ENCODE measurements around the gene CALR3. TPM values are rescaled to one million over a fixed set of nuclear protein-coding genes. Genes with fewer than 3 reads are reported as not detected.

The CALR3 gene
- total and polyA plus RNA-seq, 10 of the 15 experiments (the other 5 are each of a cell fraction or from before 2014, with no cell fraction given) = 0.05 to 0.45 (median 0.12) TPM; not detected in 2

DNA sequence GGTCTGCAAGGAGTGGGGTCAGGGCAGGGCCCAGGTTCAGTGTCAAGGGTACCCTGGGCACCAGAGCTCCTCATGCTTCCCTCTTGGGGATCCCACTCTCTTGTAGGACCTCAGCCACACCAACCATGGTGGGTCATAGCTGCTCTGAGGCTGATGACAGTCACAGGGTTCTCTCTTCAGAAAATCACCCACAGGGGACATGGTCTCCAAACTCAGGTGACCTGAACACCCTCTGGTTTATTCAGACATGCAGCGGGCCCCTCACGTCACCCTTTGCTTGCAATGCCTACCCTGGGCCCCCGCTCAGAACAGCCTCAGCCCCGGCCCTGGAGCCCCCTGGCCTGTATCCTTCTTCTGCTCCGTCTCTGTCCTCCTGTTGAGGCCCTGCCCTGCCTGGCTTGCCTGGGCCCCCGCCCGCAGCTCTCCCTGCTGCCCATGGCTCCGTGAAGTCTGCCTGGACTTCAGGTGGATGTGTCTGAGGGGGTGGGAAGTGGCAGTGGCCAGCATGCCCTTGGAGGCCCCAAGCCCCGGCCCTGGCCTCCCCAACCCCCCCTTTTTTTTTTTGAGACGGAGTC, 25.8 kb upstream of the CALR3 start:
- H2AFZ ChIP-seq (ENCODE audit: control insufficient read depth, low read depth, low read length) = no peak overlapping the region
- H3K36me3 ChIP-seq (ENCODE audit: control insufficient read depth in 2 of 2, insufficient read depth in 2 of 2, low read length in 1 of 2) = peaks cover 28 to 71% of the 10 kb centered on the region in 2 experiments
- no peak overlapping the region for H3K4me2 ChIP-seq (ENCODE audit: control insufficient read depth, insufficient read depth)
- in situ Hi-C loops (cut with MboI) = no loop called here
- intact Hi-C loops (cut with micrococcal nuclease; ENCODE audit: unreplicated experiment) = no loop called here
- RAD21 ChIA-PET (ENCODE audit: unreplicated experiment) = no interaction called here
- no peaks in the 10 kb centered on the region for H3K79me2 ChIP-seq (ENCODE audit: control insufficient read depth, insufficient read depth, low read length)
- SMC1A ChIA-PET (ENCODE audit: uncharacterized antibody, unreplicated experiment) = no interaction called here
- no peak overlapping the region for H3K27ac ChIP-seq (ENCODE audit: control insufficient read depth, insufficient read depth)
- POLR2A ChIA-PET = no interaction called here
- H3K4me1 ChIP-seq (ENCODE audit: control insufficient read depth, insufficient read depth, low read length) = no peaks in the 10 kb centered on the region
- H3K27me3 ChIP-seq (replicated peaks in 1 of 2; ENCODE audit: control insufficient read depth in 2 of 2, insufficient read depth in 2 of 2, low read length in 1 of 2) = no peaks in the 10 kb centered on the region
- WGBS (ENCODE audit: insufficient coverage, insufficient replicate concordance, low lambda C conversion rate, missing lambda C conversion rate) = 98% methylated on average over 7 of the region's 10 CpGs
- no TSS peak for BruUV-seq (replicated peaks)
- H3K9ac ChIP-seq (ENCODE audit: control insufficient read depth, insufficient read depth, low read length) = no peak overlapping the region
- CTCF ChIA-PET = no interaction called here
- no peaks in the 10 kb centered on the region for H3K9me3 ChIP-seq (replicated peaks; ENCODE audit: control insufficient read depth, insufficient read depth, low read length)
- DNase-seq (ENCODE audit: low read depth, low spot score) (no peak), ATAC-seq (no peak), FAIRE-seq (no peak)
- H3K4me3 ChIP-seq = no peak overlapping the region
- no peaks in the 10 kb centered on the region for H4K20me1 ChIP-seq (ENCODE audit: control insufficient read depth, insufficient read depth)
- no peak for TF ChIP-seq GATAD2B (conservative IDR thresholded peaks at IDR 0.05; ENCODE audit: low read depth)
- TF ChIP-seq POLR2AphosphoS5 (IDR thresholded peaks at IDR 0.05; ENCODE audit: low read length) = 0 out of 2 replicates have a peak, but pooled peaks have one; percentile 5

GRCh38 chr19:16520986-16521624, 25.1 kb upstream of the CALR3 start:
- intact Hi-C loops (cut with micrococcal nuclease; ENCODE audit: unreplicated experiment) = no loop called here
- no peak for TF ChIP-seq JUNB (IDR thresholded peaks at IDR 0.05)
- TF ChIP-seq IKZF2 (IDR thresholded peaks at IDR 0.05) = no peak
- no peak for TF ChIP-seq JUND (IDR thresholded peaks at IDR 0.05; ENCODE audit: low read depth, low read length)
- TF ChIP-seq, protein P1, sequence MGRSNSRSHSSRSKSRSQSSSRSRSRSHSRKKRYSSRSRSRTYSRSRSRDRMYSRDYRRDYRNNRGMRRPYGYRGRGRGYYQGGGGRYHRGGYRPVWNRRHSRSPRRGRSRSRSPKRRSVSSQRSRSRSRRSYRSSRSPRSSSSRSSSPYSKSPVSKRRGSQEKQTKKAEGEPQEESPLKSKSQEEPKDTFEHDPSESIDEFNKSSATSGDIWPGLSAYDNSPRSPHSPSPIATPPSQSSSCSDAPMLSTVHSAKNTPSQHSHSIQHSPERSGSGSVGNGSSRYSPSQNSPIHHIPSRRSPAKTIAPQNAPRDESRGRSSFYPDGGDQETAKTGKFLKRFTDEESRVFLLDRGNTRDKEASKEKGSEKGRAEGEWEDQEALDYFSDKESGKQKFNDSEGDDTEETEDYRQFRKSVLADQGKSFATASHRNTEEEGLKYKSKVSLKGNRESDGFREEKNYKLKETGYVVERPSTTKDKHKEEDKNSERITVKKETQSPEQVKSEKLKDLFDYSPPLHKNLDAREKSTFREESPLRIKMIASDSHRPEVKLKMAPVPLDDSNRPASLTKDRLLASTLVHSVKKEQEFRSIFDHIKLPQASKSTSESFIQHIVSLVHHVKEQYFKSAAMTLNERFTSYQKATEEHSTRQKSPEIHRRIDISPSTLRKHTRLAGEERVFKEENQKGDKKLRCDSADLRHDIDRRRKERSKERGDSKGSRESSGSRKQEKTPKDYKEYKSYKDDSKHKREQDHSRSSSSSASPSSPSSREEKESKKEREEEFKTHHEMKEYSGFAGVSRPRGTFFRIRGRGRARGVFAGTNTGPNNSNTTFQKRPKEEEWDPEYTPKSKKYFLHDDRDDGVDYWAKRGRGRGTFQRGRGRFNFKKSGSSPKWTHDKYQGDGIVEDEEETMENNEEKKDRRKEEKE (IDR thresholded peaks at IDR 0.05) = no peak
- no peak for TF ChIP-seq SREBF1 (IDR thresholded peaks at IDR 0.05; ENCODE audit: low read length)
- Histone ChIP-seq H3K4me1 (ENCODE audit: control insufficient read depth, insufficient read depth, low read length) (no peaks in the 10 kb centered on the region), H3K9me3 (replicated peaks; ENCODE audit: control insufficient read depth, insufficient read depth, low read length) (no peaks in the 10 kb centered on the region), H3K4me3 (no peak overlapping the region), H2AFZ (ENCODE audit: control insufficient read depth, low read depth, low read length) (no peak overlapping the region), H3K27ac (ENCODE audit: control insufficient read depth, insufficient read depth) (no peak overlapping the region), H3K36me3 (ENCODE audit: control insufficient read depth in 2 of 2, insufficient read depth in 2 of 2, low read length in 1 of 2) (peaks cover 30 to 73% of the 10 kb centered on the region in 2 experiments), H3K9ac (ENCODE audit: control insufficient read depth, insufficient read depth, low read length) (no peak overlapping the region), H3K79me2 (ENCODE audit: control insufficient read depth, insufficient read depth, low read length) (no peaks in the 10 kb centered on the region), H3K4me2 (ENCODE audit: control insufficient read depth, insufficient read depth) (no peak overlapping the region), H3K27me3 (replicated peaks in 1 of 2; ENCODE audit: control insufficient read depth in 2 of 2, insufficient read depth in 2 of 2, low read length in 1 of 2) (no peaks in the 10 kb centered on the region), H4K20me1 (ENCODE audit: control insufficient read depth, insufficient read depth) (no peaks in the 10 kb centered on the region)
- DNase-seq (ENCODE audit: low read depth, low spot score) (no peak), FAIRE-seq (no peak), ATAC-seq (no peak)
- 97% methylated on average over 18 of the region's 18 CpGs for WGBS (ENCODE audit: insufficient coverage, insufficient replicate concordance, low lambda C conversion rate, missing lambda C conversion rate)
- ChIA-PET POLR2A (no interaction called here), SMC1A (ENCODE audit: uncharacterized antibody, unreplicated experiment) (no interaction called here), CTCF (no interaction called here), RAD21 (ENCODE audit: unreplicated experiment) (no interaction called here)
- BruUV-seq (replicated peaks) = no TSS peak
- in situ Hi-C loops (cut with MboI) = no loop called here

Data from GM12878 (cell line).